ENCODE measurements around the gene NCOA7.
"Not testable (repeated sequence)": the region's sequence is repeated elsewhere in the genome, so short reads cannot be mapped to it uniquely, and the experiment has no call there.

Gene NCOA7

DNA sequence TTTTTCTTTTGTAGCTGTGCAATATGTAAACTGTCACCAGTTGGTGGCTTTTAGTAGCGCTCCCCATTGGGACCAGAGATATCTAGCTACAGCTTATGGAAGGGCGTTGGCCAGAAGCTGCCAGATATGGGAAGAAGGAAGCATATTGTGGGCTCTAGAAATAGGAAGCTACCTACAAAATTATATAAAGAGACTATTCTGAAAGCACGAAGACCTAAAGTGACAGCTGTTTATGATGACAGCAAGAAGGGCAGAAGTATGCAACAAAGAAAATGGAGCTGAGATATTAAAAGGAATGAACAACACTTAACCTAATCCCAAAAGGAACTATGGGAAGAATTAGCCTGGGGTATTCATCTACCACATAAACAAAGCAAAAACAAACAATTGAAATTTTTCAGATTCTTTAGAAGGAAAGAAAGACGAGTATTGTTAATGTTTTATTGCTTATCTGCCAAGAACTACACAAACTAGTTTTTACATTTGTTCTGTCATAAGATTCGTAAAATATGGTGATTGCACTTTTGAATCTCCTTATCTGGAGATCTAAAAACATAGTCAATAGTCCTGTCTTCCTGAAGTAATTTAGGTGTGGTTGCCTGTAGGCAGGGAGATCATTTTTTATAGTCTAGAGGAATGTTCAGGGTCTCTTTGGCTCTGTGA is 81.6 kb downstream of the NCOA7 start:
- H3K4me3 Mint-ChIP-seq = no peak overlapping the region
- no peaks in the 10 kb centered on the region for H3K4me1 Mint-ChIP-seq
- H3K36me3 Mint-ChIP-seq = peaks cover 13% of the 10 kb centered on the region
- no peaks in the 10 kb centered on the region for H3K9me3 Mint-ChIP-seq
- no peaks in the 10 kb centered on the region for H3K27me3 Mint-ChIP-seq
- peak overlapping the region; percentile 43 for H3K27ac Mint-ChIP-seq

GRCh38 chr6:125882243-125882642 is 91.5 kb downstream of the NCOA7 start:
- H3K9me3 Mint-ChIP-seq = no peaks in the 10 kb centered on the region
- no peaks in the 10 kb centered on the region for H3K27me3 Mint-ChIP-seq
- peaks cover 33% of the 10 kb centered on the region for H3K36me3 Mint-ChIP-seq
- H3K4me1 Mint-ChIP-seq = no peaks in the 10 kb centered on the region
- no peak overlapping the region for H3K27ac Mint-ChIP-seq
- H3K4me3 Mint-ChIP-seq = no peak overlapping the region

DNA sequence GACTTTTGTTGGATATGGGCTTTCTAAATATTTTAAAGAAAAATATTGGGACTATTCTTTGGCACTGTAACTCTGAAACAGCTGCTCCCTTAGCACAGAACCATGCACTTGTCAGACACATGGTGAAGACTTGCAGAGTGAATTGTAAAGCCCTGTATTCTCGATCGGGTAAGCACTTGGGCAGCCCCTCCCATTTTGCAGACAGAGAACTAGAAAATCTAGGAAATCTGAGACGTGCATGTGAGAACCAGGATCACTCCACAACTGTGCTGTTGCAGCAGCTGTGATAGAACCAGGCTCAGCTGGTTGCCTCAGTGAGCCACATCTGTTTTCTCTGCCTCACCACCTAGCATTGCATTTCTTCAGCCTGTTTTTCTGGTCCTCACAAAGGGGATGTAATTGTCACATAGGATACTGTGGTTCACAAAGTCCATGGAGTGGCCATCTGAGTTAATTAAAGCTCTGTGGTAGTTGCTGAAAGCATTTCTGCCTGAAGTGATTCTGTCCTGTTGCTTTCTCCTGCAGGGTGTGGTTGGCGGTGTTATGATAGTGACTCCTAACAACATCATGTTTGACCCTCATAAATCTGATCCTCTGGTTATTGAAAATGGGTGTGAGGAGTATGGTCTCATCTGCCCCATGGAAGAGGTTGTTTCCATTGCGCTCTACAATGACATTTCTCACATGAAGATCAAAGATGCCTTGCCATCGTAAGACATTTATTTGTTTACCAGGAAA is 94.0 kb downstream of the NCOA7 start:
- Mint-ChIP-seq H3K27me3 (no peaks in the 10 kb centered on the region), H3K4me3 (no peak overlapping the region), H3K36me3 (peaks cover 27% of the 10 kb centered on the region), H3K4me1 (no peaks in the 10 kb centered on the region), H3K27ac (no peak overlapping the region), H3K9me3 (no peaks in the 10 kb centered on the region)

GRCh38 chr6:125886021-125886420 is 95.3 kb downstream of the NCOA7 start:
- no peak overlapping the region for H3K4me3 Mint-ChIP-seq
- H3K9me3 Mint-ChIP-seq = no peaks in the 10 kb centered on the region
- no peaks in the 10 kb centered on the region for H3K27me3 Mint-ChIP-seq
- H3K27ac Mint-ChIP-seq = no peak overlapping the region
- no peaks in the 10 kb centered on the region for H3K4me1 Mint-ChIP-seq
- H3K36me3 Mint-ChIP-seq = peaks cover 24% of the 10 kb centered on the region

- Mint-ChIP-seq H3K4me3 (no peak overlapping the region), H3K27me3 (no peaks in the 10 kb centered on the region), H3K4me1 (no peaks in the 10 kb centered on the region), H3K36me3 (peaks cover 24% of the 10 kb centered on the region), H3K27ac (no peak overlapping the region), H3K9me3 (no peaks in the 10 kb centered on the region)
Measured at GRCh38 chr6:125886914-125887313, 96.2 kb downstream of the NCOA7 start.

DNA sequence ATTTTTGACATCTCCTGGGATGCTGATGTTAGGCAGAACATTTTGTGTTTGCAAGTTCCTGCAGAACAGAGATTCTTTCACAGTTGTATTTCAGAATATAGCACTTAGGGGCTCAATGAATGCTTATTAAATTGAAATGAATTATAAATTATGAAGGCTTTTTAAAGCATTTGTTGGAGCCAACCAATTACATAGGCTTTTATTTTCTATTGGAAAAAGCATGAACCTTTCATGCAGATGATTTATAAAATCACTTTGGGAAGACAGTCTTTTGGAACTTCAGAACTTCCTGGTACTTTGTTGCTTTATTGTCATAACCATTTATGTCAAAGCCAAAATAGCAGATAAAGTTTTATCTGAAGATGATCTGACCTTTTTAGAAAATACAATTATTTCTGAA is 96.6 kb downstream of the NCOA7 start:
- H3K9me3 Mint-ChIP-seq = no peaks in the 10 kb centered on the region
- H3K4me1 Mint-ChIP-seq = no peaks in the 10 kb centered on the region
- no peak overlapping the region for H3K4me3 Mint-ChIP-seq
- H3K27ac Mint-ChIP-seq = no peak overlapping the region
- no peaks in the 10 kb centered on the region for H3K27me3 Mint-ChIP-seq
- peaks cover 21% of the 10 kb centered on the region for H3K36me3 Mint-ChIP-seq

- peaks cover 9% of the 10 kb centered on the region for H3K36me3 Mint-ChIP-seq
- H3K27me3 Mint-ChIP-seq = no peaks in the 10 kb centered on the region
- H3K9me3 Mint-ChIP-seq = no peaks in the 10 kb centered on the region
- no peak overlapping the region for H3K27ac Mint-ChIP-seq
- no peaks in the 10 kb centered on the region for H3K4me1 Mint-ChIP-seq
- H3K4me3 Mint-ChIP-seq = no peak overlapping the region
Measured at GRCh38 chr6:125888989-125889656, 98.4 kb downstream of the NCOA7 start.

GRCh38 chr6:125899726-125900182 is 109.0 kb downstream of the NCOA7 start:
- no peaks in the 10 kb centered on the region for H3K9me3 Mint-ChIP-seq
- H3K27ac Mint-ChIP-seq = no peak overlapping the region
- no peak overlapping the region for H3K4me3 Mint-ChIP-seq
- no peaks in the 10 kb centered on the region for H3K27me3 Mint-ChIP-seq
- peaks cover 4% of the 10 kb centered on the region for H3K4me1 Mint-ChIP-seq
- peaks cover 8% of the 10 kb centered on the region for H3K36me3 Mint-ChIP-seq

DNA sequence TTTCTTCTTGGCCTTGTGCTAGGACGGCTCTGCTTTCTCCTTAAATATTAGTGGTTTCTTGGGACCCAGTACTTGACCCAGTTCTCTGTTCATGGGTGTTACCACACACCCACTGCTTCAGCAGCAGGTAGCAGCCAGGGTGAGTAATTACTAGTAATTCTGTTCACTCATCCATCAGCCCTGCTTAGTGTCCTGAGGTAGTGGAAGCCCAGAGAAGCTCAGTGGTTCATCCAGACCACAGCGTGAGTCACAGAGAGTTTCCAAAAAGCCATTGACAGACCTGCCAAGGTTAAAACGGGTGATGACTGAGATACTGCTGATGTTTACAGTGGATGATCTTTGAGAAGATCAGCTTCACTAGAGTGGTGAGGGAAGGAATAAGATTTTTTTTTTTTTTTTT is 114.1 kb downstream of the NCOA7 start:
- Mint-ChIP-seq H3K27ac (no peak overlapping the region), H3K9me3 (no peaks in the 10 kb centered on the region)

DNA sequence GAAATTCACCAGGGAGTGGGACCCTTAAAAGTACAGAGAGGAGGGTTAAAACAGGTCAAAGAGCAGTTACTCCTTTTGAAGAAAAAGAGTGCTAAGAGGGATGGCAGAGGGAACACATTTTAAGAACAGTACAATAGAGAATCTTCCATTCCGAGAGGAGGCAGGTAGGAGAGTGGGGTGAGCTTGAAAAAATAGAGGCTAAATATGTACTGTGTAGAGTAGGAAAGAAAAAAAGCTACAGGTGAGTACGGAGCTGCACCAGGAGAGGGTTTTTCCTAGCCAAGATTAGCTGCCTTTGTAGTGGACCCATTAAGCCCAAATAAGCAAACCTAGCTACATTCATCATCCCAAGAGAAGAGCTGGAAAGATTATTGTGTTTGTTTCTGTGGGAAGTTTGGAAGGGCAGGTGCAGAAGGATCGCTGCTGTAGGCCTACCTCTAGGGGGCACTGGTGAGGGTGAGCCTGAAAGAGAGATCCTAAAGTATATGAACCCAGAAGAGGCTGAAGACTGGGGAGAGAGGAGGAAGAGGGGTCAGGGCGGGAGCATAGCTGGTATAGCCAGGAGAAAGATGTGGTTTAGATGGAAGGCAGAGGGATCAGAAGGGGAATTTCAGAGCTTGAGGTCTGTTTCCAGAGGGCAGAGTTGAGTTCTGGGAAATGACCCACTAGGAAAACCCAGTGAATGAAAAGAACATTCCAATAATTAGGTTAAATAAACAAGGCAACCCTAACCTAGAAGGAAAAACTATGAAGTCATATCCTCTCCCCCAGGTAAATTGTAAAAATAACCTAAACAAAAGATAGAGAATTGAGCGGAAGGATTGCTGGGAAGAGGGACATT is 115.6 kb downstream of the NCOA7 start:
- Mint-ChIP-seq H3K4me3 (no peak overlapping the region), H3K27me3 (no peaks in the 10 kb centered on the region), H3K27ac (peak overlapping the region; percentile 31), H3K9me3 (no peaks in the 10 kb centered on the region), H3K4me1 (peaks cover 22% of the 10 kb centered on the region), H3K36me3 (peaks cover 16% of the 10 kb centered on the region)

More for the DNA sequence above, 114.1 kb downstream of the NCOA7 start:
- peaks cover 12% of the 10 kb centered on the region for H3K4me1 Mint-ChIP-seq
- peaks cover 12% of the 10 kb centered on the region for H3K36me3 Mint-ChIP-seq
- no peak overlapping the region for H3K4me3 Mint-ChIP-seq
- no peaks in the 10 kb centered on the region for H3K27me3 Mint-ChIP-seq

- H3K9me3 Mint-ChIP-seq = no peaks in the 10 kb centered on the region
- H3K36me3 Mint-ChIP-seq = peaks cover 13% of the 10 kb centered on the region
Measured at GRCh38 chr6:125910527-125910926, 119.8 kb downstream of the NCOA7 start.

DNA sequence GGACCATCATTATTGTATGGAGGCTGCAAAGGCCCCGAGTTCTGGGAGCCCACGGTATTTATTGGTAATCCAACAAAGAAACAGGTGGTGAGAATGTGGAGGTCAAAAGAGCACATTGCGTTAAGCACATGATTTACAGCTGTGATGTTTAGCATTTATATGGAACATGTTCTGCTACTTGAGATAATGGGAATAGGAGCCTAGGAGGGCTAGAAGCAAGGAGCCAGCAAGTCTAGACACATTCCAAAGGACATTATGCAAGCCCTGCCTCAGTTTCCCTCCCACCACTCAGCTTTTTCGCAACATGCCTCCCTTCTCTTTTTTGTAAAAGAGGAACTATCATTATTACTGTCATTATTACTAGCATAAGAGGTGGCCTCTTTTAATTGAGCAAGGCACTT is 120.3 kb downstream of the NCOA7 start:
- peak overlapping the region; percentile 88 for H3K27ac Mint-ChIP-seq
- peaks cover 15% of the 10 kb centered on the region for H3K36me3 Mint-ChIP-seq
- not testable (repeated sequence) for H3K27me3 Mint-ChIP-seq, H3K9me3 Mint-ChIP-seq
- H3K4me3 Mint-ChIP-seq = peak overlapping the region; percentile 47
- peaks cover 14% of the 10 kb centered on the region for H3K4me1 Mint-ChIP-seq

More at GRCh38 chr6:125910527-125910926, 119.8 kb downstream of the NCOA7 start:
- peaks cover 14% of the 10 kb centered on the region for H3K4me1 Mint-ChIP-seq
- no peaks in the 10 kb centered on the region for H3K27me3 Mint-ChIP-seq
- H3K27ac Mint-ChIP-seq = peak overlapping the region; percentile 88
- H3K4me3 Mint-ChIP-seq = peak overlapping the region; percentile 47

- not testable (repeated sequence) for H3K4me3 Mint-ChIP-seq, H3K27me3 Mint-ChIP-seq, H3K9me3 Mint-ChIP-seq
- Mint-ChIP-seq H3K4me1 (peaks cover 18% of the 10 kb centered on the region), H3K36me3 (peaks cover 20% of the 10 kb centered on the region), H3K27ac (peak overlapping the region; percentile 5)
Measured at GRCh38 chr6:125912430-125912829, 121.7 kb downstream of the NCOA7 start.

DNA sequence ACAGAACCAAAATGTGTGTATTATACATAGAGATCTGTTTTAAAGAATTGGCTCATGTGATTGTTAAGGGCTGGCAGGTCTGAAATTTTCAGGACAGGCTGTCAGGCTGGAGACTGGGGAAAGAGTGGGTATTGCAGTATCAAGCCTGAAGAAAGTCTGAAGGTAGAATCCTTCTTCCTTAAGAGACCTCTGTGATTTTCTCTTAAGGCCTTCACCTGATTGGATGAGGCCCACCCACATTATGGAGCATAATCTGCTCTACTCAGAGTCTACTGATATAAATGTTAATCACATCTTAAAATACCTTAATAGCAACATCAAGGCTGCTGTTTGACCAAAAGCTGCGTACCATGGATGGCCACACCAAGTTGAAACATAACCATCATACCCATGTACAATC is 122.4 kb downstream of the NCOA7 start:
- peaks cover 25% of the 10 kb centered on the region for H3K4me1 Mint-ChIP-seq
- no peak overlapping the region for H3K27ac Mint-ChIP-seq
- H3K36me3 Mint-ChIP-seq = peaks cover 24% of the 10 kb centered on the region

DNA sequence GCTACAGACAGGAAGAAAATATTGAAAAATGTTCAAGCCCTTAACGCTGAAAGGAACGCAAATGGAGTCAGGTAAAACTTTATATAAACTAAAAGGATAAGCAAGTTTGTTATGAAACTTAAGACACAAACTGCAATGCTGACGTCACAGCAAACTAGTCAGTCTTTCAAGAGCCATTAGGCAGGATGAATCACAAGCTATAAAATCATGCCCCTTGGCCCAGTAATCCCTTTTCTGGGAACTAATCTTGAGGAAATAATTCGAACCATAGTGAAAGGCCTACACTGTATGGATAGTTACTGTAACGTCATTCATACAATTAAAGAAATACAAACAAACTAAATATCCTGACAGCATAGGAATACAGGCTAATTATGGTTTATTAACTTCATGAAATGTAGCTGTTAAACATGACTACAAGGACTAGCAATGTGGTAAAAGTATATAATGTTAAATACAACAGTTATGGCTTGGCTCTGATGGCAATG is 123.1 kb downstream of the NCOA7 start:
- H3K4me3 Mint-ChIP-seq = no peak overlapping the region
- H3K9me3 Mint-ChIP-seq = no peaks in the 10 kb centered on the region
- peaks cover 20% of the 10 kb centered on the region for H3K36me3 Mint-ChIP-seq
- H3K27me3 Mint-ChIP-seq = no peaks in the 10 kb centered on the region
- no peak overlapping the region for H3K27ac Mint-ChIP-seq
- peaks cover 33% of the 10 kb centered on the region for H3K4me1 Mint-ChIP-seq

More for the DNA sequence above, 122.4 kb downstream of the NCOA7 start:
- H3K27me3 Mint-ChIP-seq = no peaks in the 10 kb centered on the region
- H3K9me3 Mint-ChIP-seq = no peaks in the 10 kb centered on the region
- no peak overlapping the region for H3K4me3 Mint-ChIP-seq
